ENCODE measurements around the gene VSTM4.

Gene VSTM4, protein sequence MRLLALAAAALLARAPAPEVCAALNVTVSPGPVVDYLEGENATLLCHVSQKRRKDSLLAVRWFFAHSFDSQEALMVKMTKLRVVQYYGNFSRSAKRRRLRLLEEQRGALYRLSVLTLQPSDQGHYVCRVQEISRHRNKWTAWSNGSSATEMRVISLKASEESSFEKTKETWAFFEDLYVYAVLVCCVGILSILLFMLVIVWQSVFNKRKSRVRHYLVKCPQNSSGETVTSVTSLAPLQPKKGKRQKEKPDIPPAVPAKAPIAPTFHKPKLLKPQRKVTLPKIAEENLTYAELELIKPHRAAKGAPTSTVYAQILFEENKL

GRCh38 chr10:49115015-49115795, at the start of gene VSTM4:
VSTM4 (minus strand) TSS chr10:49115522; CDS start chr10:49115485, 37 bp downstream.
- Histone ChIP-seq H3K9me3 (ENCODE audit: insufficient read depth, low read length) (no peaks in the 10 kb centered on the region), H3K36me3 (ENCODE audit: insufficient read depth, insufficient read length, low read length) (no peaks in the 10 kb centered on the region), H3K9ac (ENCODE audit: insufficient read length, low read depth) (peak within 1 kb of the TSS; percentile 80), H3K4me1 (ENCODE audit: insufficient read depth, insufficient read length) (peaks cover 3% of the 10 kb centered on the region), H3K4me3 (ENCODE audit: insufficient read length, low read depth) (peak within 1 kb of the TSS; percentile 59), H3K27me3 (ENCODE audit: insufficient read depth, insufficient read length) (peaks cover 8% of the 10 kb centered on the region)
- TF ChIP-seq ZNF274 (IDR thresholded peaks at IDR 0.05; ENCODE audit: low read depth, low read length) (no peak), YY1 (IDR thresholded peaks at IDR 0.05; ENCODE audit: insufficient read depth, insufficient read length) (no peak), SUZ12 (IDR thresholded peaks at IDR 0.05; ENCODE audit: extremely low read depth, insufficient read depth, insufficient read length) (no peak)
- peak; percentile 9 for DNase-seq (ENCODE audit: low read depth, low spot score)

GRCh38 chr10:49164559-49165188, 49.4 kb upstream of the VSTM4 start:
- no peak for TF ChIP-seq YY1 (IDR thresholded peaks at IDR 0.05; ENCODE audit: insufficient read depth, insufficient read length)
- TF ChIP-seq ZNF274 (IDR thresholded peaks at IDR 0.05; ENCODE audit: low read depth, low read length): no peak
- no peak for TF ChIP-seq SUZ12 (IDR thresholded peaks at IDR 0.05; ENCODE audit: extremely low read depth, insufficient read depth, insufficient read length)
- H3K4me1 ChIP-seq (ENCODE audit: insufficient read depth, insufficient read length): no peaks in the 10 kb centered on the region
- no peaks in the 10 kb centered on the region for H3K36me3 ChIP-seq (ENCODE audit: insufficient read depth, insufficient read length, low read length)
- no peak overlapping the region for H3K4me3 ChIP-seq (ENCODE audit: insufficient read length, low read depth)
- no peak overlapping the region for H3K9ac ChIP-seq (ENCODE audit: insufficient read length, low read depth)
- DNase-seq (ENCODE audit: low read depth, low spot score): peak; percentile 16
- no peaks in the 10 kb centered on the region for H3K27me3 ChIP-seq (ENCODE audit: insufficient read depth, insufficient read length)
- no peaks in the 10 kb centered on the region for H3K9me3 ChIP-seq (ENCODE audit: insufficient read depth, low read length)

- Histone ChIP-seq H3K27me3 (ENCODE audit: insufficient read depth, insufficient read length) (no peaks in the 10 kb centered on the region), H3K9ac (ENCODE audit: insufficient read length, low read depth) (no peak overlapping the region), H3K9me3 (ENCODE audit: insufficient read depth, low read length) (no peaks in the 10 kb centered on the region), H3K4me3 (ENCODE audit: insufficient read length, low read depth) (no peak overlapping the region), H3K36me3 (ENCODE audit: insufficient read depth, insufficient read length, low read length) (no peaks in the 10 kb centered on the region), H3K4me1 (ENCODE audit: insufficient read depth, insufficient read length) (no peaks in the 10 kb centered on the region)
- DNase-seq (ENCODE audit: low read depth, low spot score): no peak
- TF ChIP-seq YY1 (IDR thresholded peaks at IDR 0.05; ENCODE audit: insufficient read depth, insufficient read length) (no peak), ZNF274 (IDR thresholded peaks at IDR 0.05; ENCODE audit: low read depth, low read length) (no peak)
Measured at GRCh38 chr10:49163741-49164140, 48.4 kb upstream of the VSTM4 start.

GRCh38 chr10:49162761-49163310, 47.5 kb upstream of the VSTM4 start:
- Histone ChIP-seq H3K36me3 (ENCODE audit: insufficient read depth, insufficient read length, low read length) (no peaks in the 10 kb centered on the region), H3K27me3 (ENCODE audit: insufficient read depth, insufficient read length) (no peaks in the 10 kb centered on the region), H3K9ac (ENCODE audit: insufficient read length, low read depth) (no peak overlapping the region), H3K9me3 (ENCODE audit: insufficient read depth, low read length) (no peaks in the 10 kb centered on the region), H3K4me1 (ENCODE audit: insufficient read depth, insufficient read length) (no peaks in the 10 kb centered on the region), H3K4me3 (ENCODE audit: insufficient read length, low read depth) (no peak overlapping the region)
- DNase-seq (ENCODE audit: low read depth, low spot score): no peak
- no peak for TF ChIP-seq SUZ12 (IDR thresholded peaks at IDR 0.05; ENCODE audit: extremely low read depth, insufficient read depth, insufficient read length)
- no peak for TF ChIP-seq ZNF274 (IDR thresholded peaks at IDR 0.05; ENCODE audit: low read depth, low read length)
- no peak for TF ChIP-seq YY1 (IDR thresholded peaks at IDR 0.05; ENCODE audit: insufficient read depth, insufficient read length)

GRCh38 chr10:49162063-49162462, 46.7 kb upstream of the VSTM4 start:
- H3K9ac ChIP-seq (ENCODE audit: insufficient read length, low read depth): no peak overlapping the region
- no peaks in the 10 kb centered on the region for H3K27me3 ChIP-seq (ENCODE audit: insufficient read depth, insufficient read length)
- H3K36me3 ChIP-seq (ENCODE audit: insufficient read depth, insufficient read length, low read length): no peaks in the 10 kb centered on the region
- no peak for TF ChIP-seq SUZ12 (IDR thresholded peaks at IDR 0.05; ENCODE audit: extremely low read depth, insufficient read depth, insufficient read length)
- TF ChIP-seq ZNF274 (IDR thresholded peaks at IDR 0.05; ENCODE audit: low read depth, low read length): no peak
- no peak for TF ChIP-seq YY1 (IDR thresholded peaks at IDR 0.05; ENCODE audit: insufficient read depth, insufficient read length)
- H3K9me3 ChIP-seq (ENCODE audit: insufficient read depth, low read length): no peaks in the 10 kb centered on the region
- DNase-seq (ENCODE audit: low read depth, low spot score): no peak
- no peaks in the 10 kb centered on the region for H3K4me1 ChIP-seq (ENCODE audit: insufficient read depth, insufficient read length)
- no peak overlapping the region for H3K4me3 ChIP-seq (ENCODE audit: insufficient read length, low read depth)

- no peaks in the 10 kb centered on the region for H3K9me3 ChIP-seq (ENCODE audit: insufficient read depth, low read length)
- H3K27me3 ChIP-seq (ENCODE audit: insufficient read depth, insufficient read length): no peaks in the 10 kb centered on the region
- no peaks in the 10 kb centered on the region for H3K4me1 ChIP-seq (ENCODE audit: insufficient read depth, insufficient read length)
- H3K4me3 ChIP-seq (ENCODE audit: insufficient read length, low read depth): no peak overlapping the region
- TF ChIP-seq SUZ12 (IDR thresholded peaks at IDR 0.05; ENCODE audit: extremely low read depth, insufficient read depth, insufficient read length) (no peak), ZNF274 (IDR thresholded peaks at IDR 0.05; ENCODE audit: low read depth, low read length) (no peak), YY1 (IDR thresholded peaks at IDR 0.05; ENCODE audit: insufficient read depth, insufficient read length) (no peak)
- H3K9ac ChIP-seq (ENCODE audit: insufficient read length, low read depth): no peak overlapping the region
- H3K36me3 ChIP-seq (ENCODE audit: insufficient read depth, insufficient read length, low read length): no peaks in the 10 kb centered on the region
- DNase-seq (ENCODE audit: low read depth, low spot score): peak; percentile 28
Measured at GRCh38 chr10:49161411-49161997, 46.2 kb upstream of the VSTM4 start.

Measured in NT2/D1 (cell line).